ENCODE results near the gene PIN1. TPM values are rescaled to one million over a fixed set of nuclear protein-coding genes. Genes with fewer than 3 reads are reported as not detected.

Gene PIN1
- polyA plus RNA-seq, 3 donors = 49.5 to 118 (median 83.0) TPM

- 55 to 67% (median 63%) methylated on average over 13 of the region's 13 CpGs for WGBS, 3 donors
- H3K27ac ChIP-seq (ENCODE audit: low read depth, low read length) = no peak overlapping the region
Observed at GRCh38 chr19:9847087-9847671, 12.1 kb downstream of the PIN1 start.

GRCh38 chr19:9848060-9848459 is 12.9 kb downstream of the PIN1 start:
- WGBS, 3 donors = 58 to 92% (median 77%) methylated on average over 4 of the region's 4 CpGs
- no peak overlapping the region for H3K27ac ChIP-seq (ENCODE audit: low read depth, low read length)

- WGBS, 3 donors = 84 to 89% (median 87%) methylated on average over 23 of the region's 23 CpGs
- no peak overlapping the region for H3K27ac ChIP-seq (ENCODE audit: low read depth, low read length)
Observed at GRCh38 chr19:9848762-9849161, 13.6 kb downstream of the PIN1 start.

- WGBS, 3 donors = 69 to 86% (median 80%) methylated on average over 7 of the region's 7 CpGs
- no peak overlapping the region for H3K27ac ChIP-seq (ENCODE audit: low read depth, low read length)
Observed at GRCh38 chr19:9849791-9850190, 14.7 kb downstream of the PIN1 start.

- 64 to 78% (median 75%) methylated on average over 19 of the region's 19 CpGs for WGBS, 3 donors
- no peak overlapping the region for H3K27ac ChIP-seq (ENCODE audit: low read depth, low read length)
Observed at GRCh38 chr19:9850235-9850959, 15.3 kb downstream of the PIN1 start.

- H3K27ac ChIP-seq (ENCODE audit: low read depth, low read length) = no peak overlapping the region
- 97 to 98% (median 98%) methylated on average over 38 of the region's 38 CpGs for WGBS, 3 donors
Observed at GRCh38 chr19:9854282-9854846, 19.2 kb downstream of the PIN1 start.

GRCh38 chr19:9856609-9857008 is 21.5 kb downstream of the PIN1 start:
- WGBS, 3 donors = 97 to 98% (median 98%) methylated on average over 9 of the region's 9 CpGs
- no peak overlapping the region for H3K27ac ChIP-seq (ENCODE audit: low read depth, low read length)

GRCh38 chr19:9857076-9857721 is 22.1 kb downstream of the PIN1 start:
- 92 to 96% (median 95%) methylated on average over 13 of the region's 13 CpGs for WGBS, 3 donors
- no peak overlapping the region for H3K27ac ChIP-seq (ENCODE audit: low read depth, low read length)

GRCh38 chr19:9857920-9858746 is 23.0 kb downstream of the PIN1 start:
- WGBS, 3 donors = 65 to 80% (median 70%) methylated on average over 10 of the region's 10 CpGs

GRCh38 chr19:9858766-9859165 is 23.6 kb downstream of the PIN1 start:
- no peak overlapping the region for H3K27ac ChIP-seq (ENCODE audit: low read depth, low read length)

More at GRCh38 chr19:9857920-9858746, 23.0 kb downstream of the PIN1 start:
- no peak overlapping the region for H3K27ac ChIP-seq (ENCODE audit: low read depth, low read length)

GRCh38 chr19:9860407-9860806 is 25.3 kb downstream of the PIN1 start:
- WGBS, 3 donors = 84 to 91% (median 87%) methylated on average over 8 of the region's 8 CpGs
- H3K27ac ChIP-seq (ENCODE audit: low read depth, low read length) = no peak overlapping the region

GRCh38 chr19:9861503-9861902 is 26.4 kb downstream of the PIN1 start:
- WGBS, 3 donors = 95 to 100% (median 97%) methylated on average over 1 of the region's 1 CpG
- no peak overlapping the region for H3K27ac ChIP-seq (ENCODE audit: low read depth, low read length)

- H3K27ac ChIP-seq (ENCODE audit: low read depth, low read length) = no peak overlapping the region
- 61 to 82% (median 77%) methylated on average over 4 of the region's 4 CpGs for WGBS, 3 donors
Observed at GRCh38 chr19:9862938-9863337, 27.8 kb downstream of the PIN1 start.

- 72 to 87% (median 86%) methylated on average over 5 of the region's 5 CpGs for WGBS, 3 donors
- no peak overlapping the region for H3K27ac ChIP-seq (ENCODE audit: low read depth, low read length)
Observed at GRCh38 chr19:9863759-9864158, 28.6 kb downstream of the PIN1 start.

GRCh38 chr19:9865732-9866501 is 30.8 kb downstream of the PIN1 start:
- WGBS, 3 donors = 55 to 76% (median 65%) methylated on average over 16 of the region's 16 CpGs
- H3K27ac ChIP-seq (ENCODE audit: low read depth, low read length) = no peak overlapping the region

- no peak overlapping the region for H3K27ac ChIP-seq (ENCODE audit: low read depth, low read length)
- 73 to 77% (median 75%) methylated on average over 7 of the region's 7 CpGs for WGBS, 3 donors
Observed at GRCh38 chr19:9868983-9869617, 34.0 kb downstream of the PIN1 start.

- WGBS, 3 donors = 29 to 75% (median 74%) methylated on average over 16 of the region's 16 CpGs
- H3K27ac ChIP-seq (ENCODE audit: low read depth, low read length) = no peak overlapping the region
Observed at GRCh38 chr19:9871626-9872338, 36.7 kb downstream of the PIN1 start.

Data from adipose tissue (tissue), 3 donors.